HCT116 (cell line): ENCODE results near the gene DRGX. TPM values are rescaled to one million over a fixed set of nuclear protein-coding genes. Genes with fewer than 3 reads are reported as not detected.

ENCODE experiments used
- ATAC-seq: fragments of 200-7000 bp; cut with Tn5 transposase; 2 replicates; pipeline ENCODE4 v1.9.1; 2020; ENCODE audit warnings: mild to moderate bottlenecking, moderate library complexity
- BruUV-seq: library from RNA; stranded (reverse); fragments of 400-500 nt; replicated peaks from 2 replicates; lab custom pipeline; 2021; lab: Mats Ljungman, UMichigan
- CTCF ChIA-PET: fragments of 300-600 bp; sonication (Branson Sonifier 250); formaldehyde crosslinking; loops from one replicate; lab custom pipeline; 2021; ENCODE audit warnings: antibody characterized with exemption; lab: Charles Lee
- POLR2A ChIA-PET: fragments of 300-600, 350-600 bp; sonication (Branson Sonifier 250); formaldehyde crosslinking; loops from one replicate; lab custom pipeline; 2021; ENCODE audit warnings: antibody characterized with exemption; lab: Charles Lee
- RAD21 ChIA-PET, 2 experiments: fragments of 300-600 bp; sonication (Branson Sonifier 250); formaldehyde crosslinking; loops; one replicate each; lab custom pipeline; 2023; ENCODE audit warnings: low total read pairs in 2 of 2; ENCODE audit not compliant: uncharacterized antibody in 2 of 2, unreplicated experiment in 2 of 2, low non-redundant PET in 1 of 2; lab: Charles Lee
- DNase-seq: peaks from one replicate; pipeline ENCODE4 v3.0.0-alpha.2; 2010; ENCODE audit warnings: low read depth, low spot score
- H2AFZ ChIP-seq: fragments of 200-600 bp; shearing (Covaris generic), sonication (generic); 2 replicates; pipeline ENCODE4 v1.6.1; 2017; ENCODE audit warnings: low read depth, mixed run types, mixed read lengths, antibody characterized with exemption, low read length; ENCODE audit not compliant: poor library complexity, severe bottlenecking
- H3K27ac ChIP-seq: 2 replicates; pipeline ENCODE4 v1.5.1; 2012; ENCODE audit warnings: low read depth, low read length
- H3K27me3 ChIP-seq: fragments of 200-600 bp; sonication (generic); 2 replicates; pipeline ENCODE4 v1.6.1; 2016; ENCODE audit warnings: mixed run types, low read length, mixed read lengths; ENCODE audit not compliant: insufficient read depth
- H3K36me3 ChIP-seq, 2 experiments: fragments of 200-500 bp in 1 of 2; fragments of 200-600 bp in 1 of 2; sonication (Bioruptor generic) in 1 of 2; sonication (generic) in 1 of 2; 2 replicates each; pipeline versions ENCODE4 v1.5.1 to v1.6.1; 2014 to 2016; ENCODE audit warnings: low read length in 2 of 2, inconsistent platforms in 1 of 2, mixed read lengths in 1 of 2, mixed run types in 1 of 2; ENCODE audit not compliant: insufficient read depth in 2 of 2, control insufficient read depth in 1 of 2
- H3K4me1 ChIP-seq, 2 experiments: fragments of 200-600 bp in 1 of 2; sonication (generic) in 1 of 2; 2 replicates each; pipeline versions ENCODE4 v1.5.1 to v1.6.1; 2012 to 2017; ENCODE audit warnings: low read length in 2 of 2, inconsistent platforms in 1 of 2, mild to moderate bottlenecking in 1 of 2, mixed read lengths in 1 of 2, mixed run types in 1 of 2, moderate library complexity in 1 of 2; ENCODE audit not compliant: insufficient read depth in 2 of 2, control insufficient read depth in 1 of 2
- H3K4me2 ChIP-seq: fragments of 200-600 bp; sonication (generic); 2 replicates; pipeline ENCODE4 v1.6.1; 2017; ENCODE audit warnings: mixed run types, low read length, mixed read lengths
- H3K4me3 ChIP-seq, 2 experiments: fragments of 200-600 bp in 1 of 2; sonication (generic) in 1 of 2; replicated peaks in 1 of 2; 2 replicates each; pipeline ENCODE4 v1.5.1; 2011 to 2016; ENCODE audit warnings: low read length in 2 of 2, control low read depth in 1 of 2, low read depth in 1 of 2, mild to moderate bottlenecking in 1 of 2, mixed read lengths in 1 of 2, mixed run types in 1 of 2
- H3K79me2 ChIP-seq: fragments of 200-600 bp; sonication (generic); 2 replicates; pipeline ENCODE4 v1.6.1; 2017; ENCODE audit warnings: mild to moderate bottlenecking, mixed run types, low read length, moderate library complexity, mixed read lengths; ENCODE audit not compliant: insufficient read depth
- H3K9ac ChIP-seq: fragments of 200-600 bp; sonication (generic); 2 replicates; pipeline ENCODE4 v1.6.1; 2016; ENCODE audit warnings: low read length, mixed read lengths
- H3K9me2 ChIP-seq: fragments of 200-600 bp; sonication (generic), shearing (Covaris generic); 2 replicates; pipeline ENCODE4 v1.6.1; 2017; ENCODE audit warnings: mixed run types, mild to moderate bottlenecking, moderate library complexity; ENCODE audit not compliant: insufficient read depth
- H3K9me3 ChIP-seq, 2 experiments: fragments of 200-500 bp in 1 of 2; fragments of 200-600 bp in 1 of 2; sonication (Bioruptor generic) in 1 of 2; sonication (generic) in 1 of 2; 2 replicates each; pipeline ENCODE4 v1.6.1; 2014 to 2017; ENCODE audit warnings: low read length in 2 of 2, mixed read lengths in 2 of 2, inconsistent platforms in 1 of 2, low read depth in 1 of 2, mild to moderate bottlenecking in 1 of 2, mixed run types in 1 of 2, moderate library complexity in 1 of 2; ENCODE audit not compliant: control insufficient read depth in 1 of 2, insufficient read depth in 1 of 2
- H4K20me1 ChIP-seq: fragments of 200-600 bp; sonication (generic), shearing (Covaris generic); 2 replicates; pipeline ENCODE4 v1.6.1; 2017; ENCODE audit warnings: mixed run types, mild to moderate bottlenecking, moderate library complexity; ENCODE audit not compliant: insufficient read depth
- CBX3 ChIP-seq: IDR thresholded peaks from 2 replicates; pipeline ENCODE4 v1.6.1; 2012; ENCODE audit warnings: low read depth
- CEBPB ChIP-seq: IDR thresholded peaks from 2 replicates; pipeline ENCODE4 v1.6.1; 2012; ENCODE audit warnings: low read depth
- ELF1 ChIP-seq: IDR thresholded peaks from 2 replicates; pipeline ENCODE4 v1.6.1; 2012; ENCODE audit warnings: low read depth, borderline replicate concordance
- EZH2 ChIP-seq: fragments of 200-600 bp; sonication (generic); IDR thresholded peaks from 2 replicates; pipeline ENCODE4 v1.6.1; 2017; ENCODE audit warnings: antibody characterized with exemption, mixed run types
- POLR2A ChIP-seq: IDR thresholded peaks from 2 replicates; pipeline ENCODE4 v1.7.0; 2011; ENCODE audit warnings: borderline replicate concordance; ENCODE audit not compliant: insufficient read depth, insufficient read length; ENCODE audit errors: extremely low read depth
- RAD21 ChIP-seq: IDR thresholded peaks from 2 replicates; pipeline ENCODE4 v1.6.1; 2012; ENCODE audit warnings: low read depth, mild to moderate bottlenecking
- TCF7L2 ChIP-seq: IDR thresholded peaks from 2 replicates; pipeline ENCODE4 v1.7.0; 2011; ENCODE audit warnings: borderline replicate concordance, inconsistent platforms; ENCODE audit not compliant: insufficient read depth, insufficient read length; ENCODE audit errors: extremely low read depth
- intact Hi-C: fragments of 100-400 bp; cut with micrococcal nuclease; formaldehyde crosslinking; loops from 2 replicates; pipeline ENCODE4 v1.10.0; 2022
- total RNA-seq: library from RNA; stranded (reverse); gene quantifications from one replicate; pipeline ENCODE4 v1.2.1, GENCODE V29; 2021; ENCODE audit not compliant: unreplicated experiment
- TF ChIP-seq, protein P1 (sequence below): IDR thresholded peaks from 2 replicates; pipeline ENCODE4 v1.6.1; 2011; ENCODE audit warnings: mild to moderate bottlenecking, low read length, moderate library complexity; ENCODE audit not compliant: insufficient replicate concordance; ENCODE audit errors: extremely low read depth
- TF ChIP-seq, protein P2 (sequence below), 3 experiments: fragments of 200-600 bp in 1 of 3; sonication (generic) in 1 of 3; IDR thresholded peaks in 2 of 3; conservative IDR thresholded peaks in 1 of 3; 2 replicates each; pipeline ENCODE4 v1.5.1; 2012 to 2017; ENCODE audit warnings: low read depth in 2 of 3, low read length in 2 of 3, antibody characterized with exemption in 1 of 3, borderline replicate concordance in 1 of 3, control low read depth in 1 of 3, mild to moderate bottlenecking in 1 of 3, mixed read lengths in 1 of 3, mixed run types in 1 of 3, moderate library complexity in 1 of 3; ENCODE audit not compliant: insufficient read depth in 1 of 3
- TF ChIP-seq, protein P3 (sequence below): IDR thresholded peaks from 2 replicates; pipeline ENCODE4 v1.6.1; 2012; ENCODE audit warnings: low read depth

DRGX gene
- total RNA-seq, 1 experiment from 2014 or later = not detected

DNA sequence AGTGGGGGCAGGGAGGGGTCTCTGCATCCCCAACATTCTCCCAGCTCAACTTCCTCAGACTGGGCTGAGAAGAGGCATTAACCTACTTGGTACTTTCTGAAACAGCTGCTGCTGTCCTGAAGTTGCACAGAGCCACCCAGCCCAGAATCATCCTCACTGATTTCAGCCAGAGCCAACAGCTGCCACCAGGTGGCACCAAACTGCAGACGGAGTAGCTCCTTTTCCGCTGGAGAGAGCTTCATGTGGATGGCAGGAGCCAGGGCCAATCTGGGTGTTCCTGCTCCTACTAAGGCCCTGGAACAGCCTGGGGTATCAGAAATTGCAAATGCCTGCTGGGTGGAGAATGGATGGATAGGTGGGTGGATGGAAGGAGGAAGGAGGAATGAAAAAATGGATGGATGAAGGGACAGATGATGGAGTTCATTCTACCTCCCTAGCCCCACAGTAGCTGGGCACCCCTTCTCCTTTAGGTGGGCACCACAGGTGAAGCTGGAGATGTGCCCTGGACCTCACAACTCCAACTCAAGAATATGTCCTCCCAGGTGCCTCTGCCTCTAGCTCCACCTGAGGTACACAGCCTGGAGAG, 11.8 kb upstream of the DRGX start (continued):
- TF ChIP-seq, protein P1, sequence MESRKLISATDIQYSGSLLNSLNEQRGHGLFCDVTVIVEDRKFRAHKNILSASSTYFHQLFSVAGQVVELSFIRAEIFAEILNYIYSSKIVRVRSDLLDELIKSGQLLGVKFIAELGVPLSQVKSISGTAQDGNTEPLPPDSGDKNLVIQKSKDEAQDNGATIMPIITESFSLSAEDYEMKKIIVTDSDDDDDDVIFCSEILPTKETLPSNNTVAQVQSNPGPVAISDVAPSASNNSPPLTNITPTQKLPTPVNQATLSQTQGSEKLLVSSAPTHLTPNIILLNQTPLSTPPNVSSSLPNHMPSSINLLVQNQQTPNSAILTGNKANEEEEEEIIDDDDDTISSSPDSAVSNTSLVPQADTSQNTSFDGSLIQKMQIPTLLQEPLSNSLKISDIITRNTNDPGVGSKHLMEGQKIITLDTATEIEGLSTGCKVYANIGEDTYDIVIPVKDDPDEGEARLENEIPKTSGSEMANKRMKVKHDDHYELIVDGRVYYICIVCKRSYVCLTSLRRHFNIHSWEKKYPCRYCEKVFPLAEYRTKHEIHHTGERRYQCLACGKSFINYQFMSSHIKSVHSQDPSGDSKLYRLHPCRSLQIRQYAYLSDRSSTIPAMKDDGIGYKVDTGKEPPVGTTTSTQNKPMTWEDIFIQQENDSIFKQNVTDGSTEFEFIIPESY = no peak
- TF ChIP-seq, all 23 proteins: peak for 3

DNA sequence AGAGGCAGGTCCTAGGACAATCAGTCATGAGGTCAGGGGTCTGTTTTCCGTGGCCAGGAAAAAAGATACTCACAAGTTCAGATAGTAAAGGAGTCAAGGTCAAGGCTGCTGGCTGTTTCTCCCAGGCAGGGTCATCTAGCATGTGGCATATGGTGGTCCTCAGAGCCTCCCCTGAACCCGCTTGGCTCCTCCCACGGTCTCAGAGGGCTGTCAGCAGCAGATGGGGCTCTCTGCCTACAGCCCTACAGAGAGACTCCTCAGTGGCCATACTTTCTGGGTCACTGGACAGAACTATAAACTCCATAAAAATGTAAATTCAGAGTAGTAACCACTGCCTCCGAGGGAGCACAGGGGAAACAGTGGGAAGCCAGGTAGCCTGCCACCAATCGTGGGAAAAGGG, 11.3 kb upstream of the DRGX start:
- no peak overlapping the region for H2AFZ ChIP-seq
- no TSS peak for BruUV-seq
- H3K36me3 ChIP-seq = no peaks in the 10 kb centered on the region
- peaks cover 41% of the 10 kb centered on the region for H3K27me3 ChIP-seq
- TF ChIP-seq, protein P2, sequence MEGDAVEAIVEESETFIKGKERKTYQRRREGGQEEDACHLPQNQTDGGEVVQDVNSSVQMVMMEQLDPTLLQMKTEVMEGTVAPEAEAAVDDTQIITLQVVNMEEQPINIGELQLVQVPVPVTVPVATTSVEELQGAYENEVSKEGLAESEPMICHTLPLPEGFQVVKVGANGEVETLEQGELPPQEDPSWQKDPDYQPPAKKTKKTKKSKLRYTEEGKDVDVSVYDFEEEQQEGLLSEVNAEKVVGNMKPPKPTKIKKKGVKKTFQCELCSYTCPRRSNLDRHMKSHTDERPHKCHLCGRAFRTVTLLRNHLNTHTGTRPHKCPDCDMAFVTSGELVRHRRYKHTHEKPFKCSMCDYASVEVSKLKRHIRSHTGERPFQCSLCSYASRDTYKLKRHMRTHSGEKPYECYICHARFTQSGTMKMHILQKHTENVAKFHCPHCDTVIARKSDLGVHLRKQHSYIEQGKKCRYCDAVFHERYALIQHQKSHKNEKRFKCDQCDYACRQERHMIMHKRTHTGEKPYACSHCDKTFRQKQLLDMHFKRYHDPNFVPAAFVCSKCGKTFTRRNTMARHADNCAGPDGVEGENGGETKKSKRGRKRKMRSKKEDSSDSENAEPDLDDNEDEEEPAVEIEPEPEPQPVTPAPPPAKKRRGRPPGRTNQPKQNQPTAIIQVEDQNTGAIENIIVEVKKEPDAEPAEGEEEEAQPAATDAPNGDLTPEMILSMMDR (IDR thresholded peaks at IDR 0.05 in 2 of 3, conservative IDR thresholded peaks at IDR 0.05 in 1 of 3; ENCODE audit: borderline replicate concordance in 1 of 3, insufficient read depth in 1 of 3, low read depth in 2 of 3, low read length in 2 of 3) = no peak
- TF ChIP-seq, protein P1 = no peak
- TF ChIP-seq EZH2 = no peak
- no peak for TF ChIP-seq CBX3
- no peak for TF ChIP-seq CEBPB
- no peak for TF ChIP-seq TCF7L2
- no peak for TF ChIP-seq RAD21
- no peak for TF ChIP-seq ELF1
- TF ChIP-seq POLR2A = no peak
- TF ChIP-seq, protein P3, sequence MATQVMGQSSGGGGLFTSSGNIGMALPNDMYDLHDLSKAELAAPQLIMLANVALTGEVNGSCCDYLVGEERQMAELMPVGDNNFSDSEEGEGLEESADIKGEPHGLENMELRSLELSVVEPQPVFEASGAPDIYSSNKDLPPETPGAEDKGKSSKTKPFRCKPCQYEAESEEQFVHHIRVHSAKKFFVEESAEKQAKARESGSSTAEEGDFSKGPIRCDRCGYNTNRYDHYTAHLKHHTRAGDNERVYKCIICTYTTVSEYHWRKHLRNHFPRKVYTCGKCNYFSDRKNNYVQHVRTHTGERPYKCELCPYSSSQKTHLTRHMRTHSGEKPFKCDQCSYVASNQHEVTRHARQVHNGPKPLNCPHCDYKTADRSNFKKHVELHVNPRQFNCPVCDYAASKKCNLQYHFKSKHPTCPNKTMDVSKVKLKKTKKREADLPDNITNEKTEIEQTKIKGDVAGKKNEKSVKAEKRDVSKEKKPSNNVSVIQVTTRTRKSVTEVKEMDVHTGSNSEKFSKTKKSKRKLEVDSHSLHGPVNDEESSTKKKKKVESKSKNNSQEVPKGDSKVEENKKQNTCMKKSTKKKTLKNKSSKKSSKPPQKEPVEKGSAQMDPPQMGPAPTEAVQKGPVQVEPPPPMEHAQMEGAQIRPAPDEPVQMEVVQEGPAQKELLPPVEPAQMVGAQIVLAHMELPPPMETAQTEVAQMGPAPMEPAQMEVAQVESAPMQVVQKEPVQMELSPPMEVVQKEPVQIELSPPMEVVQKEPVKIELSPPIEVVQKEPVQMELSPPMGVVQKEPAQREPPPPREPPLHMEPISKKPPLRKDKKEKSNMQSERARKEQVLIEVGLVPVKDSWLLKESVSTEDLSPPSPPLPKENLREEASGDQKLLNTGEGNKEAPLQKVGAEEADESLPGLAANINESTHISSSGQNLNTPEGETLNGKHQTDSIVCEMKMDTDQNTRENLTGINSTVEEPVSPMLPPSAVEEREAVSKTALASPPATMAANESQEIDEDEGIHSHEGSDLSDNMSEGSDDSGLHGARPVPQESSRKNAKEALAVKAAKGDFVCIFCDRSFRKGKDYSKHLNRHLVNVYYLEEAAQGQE = no peak
- H3K4me2 ChIP-seq = no peak overlapping the region
- intact Hi-C loops = loop anchor here (1.0 kb wide), 2 partner anchors 105 to 112 kb away; no protein-coding TSS in a partner anchor
- ChIA-PET RAD21 (interaction anchor here (1.3 to 1.8 kb wide), 3 partner anchors 104 to 112 kb away, joined by 6 to 14 read pairs (median 10); no protein-coding TSS in a partner anchor), POLR2A (no interaction called here), CTCF (interaction anchor here (0.6 to 6.8 kb wide), 29 partner anchors 8 to 817 kb away, joined by 3 to 123 read pairs (median 4); partner anchors contain the start of gene ERCC6)
- ATAC-seq = peak; percentile 7; the same call in 1 of the 2 replicates
- H3K79me2 ChIP-seq = no peaks in the 10 kb centered on the region
- no peak overlapping the region for H3K9ac ChIP-seq
- no peaks in the 10 kb centered on the region for H4K20me1 ChIP-seq
- no peaks in the 10 kb centered on the region for H3K9me2 ChIP-seq
- no peaks in the 10 kb centered on the region for H3K9me3 ChIP-seq
- no peak overlapping the region for H3K4me3 ChIP-seq
- no peaks in the 10 kb centered on the region for H3K4me1 ChIP-seq
- H3K27ac ChIP-seq = no peak overlapping the region
- DNase-seq = no peak
